Hepatic stellate cell (primary cell): ENCODE results near the gene NF1.
A peak's percentile ranks its signal among the peaks of the same experiment; 100 is the strongest.
"Not testable (repeated sequence)": the region's sequence is repeated elsewhere in the genome, so short reads cannot be mapped to it uniquely, and the experiment has no call there.

Experiments used
- DNase-seq: peaks from one replicate; pipeline ENCODE4 v3.0.0; 2011; ENCODE audit warnings: low spot score

Gene NF1

DNA sequence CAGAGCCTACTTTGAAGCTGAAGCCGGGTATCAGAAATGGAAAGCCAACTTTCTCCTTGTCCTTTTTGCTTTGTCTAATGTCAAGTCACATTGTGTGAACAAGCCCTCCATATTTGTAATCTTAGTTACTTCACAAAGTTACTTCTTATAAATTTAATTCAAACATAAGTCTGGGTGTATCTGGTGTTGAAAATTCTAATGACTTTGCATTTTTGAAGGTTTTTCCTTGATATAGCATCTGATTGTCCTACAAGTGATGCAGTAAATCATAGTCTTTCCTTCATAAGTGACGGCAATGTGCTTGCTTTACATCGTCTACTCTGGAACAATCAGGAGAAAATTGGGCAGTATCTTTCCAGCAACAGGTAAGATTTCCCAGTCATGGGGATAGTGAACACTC is 165.4 kb downstream of the NF1 start:
- DNase-seq = no peak

DNA sequence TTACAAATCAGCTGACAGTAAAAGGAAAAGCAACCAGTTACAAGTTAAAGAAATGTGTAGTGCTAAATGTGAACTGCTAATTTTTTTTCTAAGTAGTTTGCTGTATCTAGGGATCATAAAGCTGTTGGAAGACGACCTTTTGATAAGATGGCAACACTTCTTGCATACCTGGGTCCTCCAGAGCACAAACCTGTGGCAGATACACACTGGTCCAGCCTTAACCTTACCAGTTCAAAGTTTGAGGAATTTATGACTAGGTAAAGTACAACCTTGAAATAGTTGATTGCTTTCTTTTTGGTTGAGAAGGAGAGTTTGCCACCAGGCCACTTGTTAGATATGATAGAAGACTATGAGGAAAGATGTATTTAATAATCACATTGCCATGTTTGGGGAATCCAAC is 166.8 kb downstream of the NF1 start:
- DNase-seq = no peak

DNA sequence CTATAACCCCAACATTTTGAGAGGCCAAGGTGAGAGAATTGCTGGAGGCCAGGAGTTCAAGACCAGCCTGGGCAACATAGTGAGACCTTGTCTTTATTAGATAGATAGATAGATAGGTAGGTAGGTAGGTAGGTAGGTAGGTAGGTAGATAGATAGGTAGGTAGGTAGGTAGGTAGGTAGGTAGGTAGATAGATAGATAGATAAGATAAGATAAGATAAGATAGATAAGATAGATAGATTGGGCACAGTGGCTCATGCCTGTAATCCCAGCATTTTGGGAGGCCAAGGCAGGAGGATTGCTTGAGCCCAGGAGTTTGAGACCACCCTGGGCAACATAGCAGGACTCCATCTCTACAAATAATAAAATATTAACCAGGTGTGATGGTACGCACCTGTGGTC is 168.1 kb downstream of the NF1 start:
- not testable (repeated sequence) for DNase-seq

DNA sequence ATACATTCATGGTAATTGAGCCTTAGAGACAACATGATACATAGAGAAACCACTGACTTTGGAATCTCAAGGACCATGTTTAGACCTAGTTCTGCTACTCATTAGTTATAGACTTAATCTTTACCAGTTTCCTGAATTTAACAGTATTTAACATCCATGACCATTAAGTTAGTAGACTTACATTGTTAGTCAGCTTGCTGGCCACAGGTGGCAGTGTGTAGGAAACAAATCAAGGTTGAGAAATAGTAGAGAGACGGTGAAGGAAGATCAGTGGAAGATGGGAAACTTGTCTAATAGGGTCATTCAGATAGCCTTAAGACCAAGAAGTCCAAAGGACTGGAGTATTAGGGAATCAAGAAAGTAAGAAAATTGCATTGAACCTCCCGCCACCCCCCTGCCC is 171.3 kb downstream of the NF1 start:
- DNase-seq = no peak

DNA sequence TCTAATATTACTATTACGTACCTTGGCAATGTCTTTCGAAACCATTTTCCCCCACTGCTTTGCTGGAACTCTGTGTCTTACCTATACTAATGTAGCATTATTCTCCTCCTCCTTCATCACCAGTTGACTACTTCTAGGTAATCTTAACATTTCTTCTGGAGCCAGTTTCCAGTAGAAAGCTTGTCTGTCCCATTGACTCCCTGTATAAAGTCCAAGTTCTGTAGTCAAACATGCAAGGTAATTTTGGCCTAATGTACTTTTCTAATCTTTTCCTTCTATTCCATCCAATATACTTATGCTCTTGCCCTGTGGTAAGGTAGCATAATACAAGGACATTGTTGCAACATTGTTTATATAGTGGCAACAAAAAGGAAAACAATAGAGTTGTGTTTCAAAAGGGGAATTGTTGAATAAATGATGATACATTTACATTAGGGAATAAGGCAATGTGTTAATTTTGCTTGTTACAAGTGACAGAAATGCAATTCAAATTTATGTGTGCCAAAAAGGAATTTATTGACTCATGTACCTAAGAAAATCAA is 174.3 kb downstream of the NF1 start:
- DNase-seq = no peak

DNA sequence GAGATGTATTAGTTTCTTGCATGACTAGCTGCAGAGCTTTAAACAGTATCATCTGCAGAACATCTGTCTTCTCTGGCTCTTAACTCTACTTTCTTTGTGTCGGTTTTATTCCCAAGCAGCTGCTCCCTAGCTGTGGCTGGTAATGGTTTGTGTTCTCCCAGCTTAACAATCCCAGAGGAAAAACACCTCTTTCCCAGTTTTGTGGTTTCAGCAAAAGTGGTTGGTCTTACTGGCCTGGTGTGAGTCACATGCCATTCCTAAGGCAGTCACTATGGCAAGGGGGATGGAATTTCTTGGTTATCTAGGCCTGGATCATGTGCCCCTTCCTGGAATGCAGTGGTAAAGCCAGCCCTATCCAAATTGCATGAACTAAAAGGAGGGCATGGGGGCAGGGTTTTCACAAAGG is 174.8 kb downstream of the NF1 start:
- DNase-seq = peak; percentile 80

DNA sequence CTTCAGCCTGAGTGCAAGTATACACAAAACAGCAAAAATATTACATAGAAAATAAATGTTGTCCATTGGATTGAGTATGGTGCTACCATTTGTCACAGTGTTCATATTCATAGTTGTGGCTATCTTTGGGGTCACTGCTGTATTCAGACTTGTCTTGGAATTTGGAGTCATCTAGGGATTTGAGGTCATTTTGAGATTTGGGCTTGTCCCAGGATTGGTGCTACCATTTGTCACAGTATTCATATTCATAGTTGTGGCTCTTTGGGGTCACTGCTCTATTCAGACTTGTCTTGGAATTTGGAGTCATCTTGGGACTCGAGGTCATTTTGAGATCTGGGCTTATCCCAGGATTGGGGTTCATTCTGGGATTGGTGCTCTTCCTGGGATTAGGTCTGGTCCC is 177.5 kb downstream of the NF1 start:
- no peak for DNase-seq

DNA sequence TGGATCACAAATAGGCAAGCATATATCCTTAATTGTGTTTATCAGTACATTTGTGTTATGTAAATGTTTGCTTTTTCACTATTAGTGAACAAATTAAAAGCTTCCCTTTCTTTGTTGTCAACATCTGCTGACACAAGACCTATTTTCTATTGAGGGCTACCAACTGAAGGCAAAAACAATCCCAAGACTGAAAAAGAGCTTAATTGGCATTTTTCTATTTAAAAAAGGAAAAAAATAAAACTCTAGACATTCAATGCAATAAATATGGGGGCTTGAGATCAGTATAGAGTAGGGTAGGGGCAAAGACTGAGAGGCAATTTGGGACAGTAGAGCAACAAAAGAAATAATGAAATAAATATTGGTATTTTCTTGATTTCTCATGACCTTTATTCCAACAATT is 178.0 kb downstream of the NF1 start:
- DNase-seq = no peak

DNA sequence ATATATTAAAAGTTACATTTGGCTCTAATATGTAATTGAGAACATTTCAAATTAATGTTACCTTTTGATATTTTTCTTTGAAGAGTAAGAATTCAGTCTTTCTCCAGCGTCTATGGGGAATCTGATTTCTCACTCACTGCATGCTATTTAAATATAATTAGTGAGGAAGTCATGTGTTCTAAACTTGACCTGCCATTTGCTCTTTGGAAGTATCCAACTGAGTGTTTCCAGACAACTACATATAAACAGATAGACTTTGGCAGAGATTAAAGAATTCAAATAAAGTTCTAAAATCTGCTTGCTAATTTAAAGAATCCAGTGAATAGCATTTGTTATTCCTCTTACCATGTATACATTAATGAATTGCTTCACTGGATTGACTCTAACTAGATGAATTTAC is 178.7 kb downstream of the NF1 start:
- DNase-seq = no peak

DNA sequence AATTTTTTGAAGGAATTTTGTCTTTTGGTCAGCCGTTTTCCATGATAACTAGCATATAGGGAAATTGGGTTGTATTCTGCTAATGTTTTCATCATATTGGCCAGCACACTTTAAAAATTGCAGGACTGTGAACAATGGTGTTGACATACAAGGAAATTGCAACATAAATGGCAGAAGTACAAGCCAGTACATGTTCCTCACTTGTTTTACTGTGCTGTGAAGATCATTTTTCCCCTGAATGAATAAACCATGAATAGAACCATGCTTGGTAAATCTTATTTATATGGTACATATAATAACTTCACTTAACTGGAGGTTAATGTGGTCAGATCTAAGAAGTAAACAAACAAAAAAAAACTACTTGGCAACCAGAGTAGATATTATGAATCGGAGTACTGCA is 179.5 kb downstream of the NF1 start:
- no peak for DNase-seq

DNA sequence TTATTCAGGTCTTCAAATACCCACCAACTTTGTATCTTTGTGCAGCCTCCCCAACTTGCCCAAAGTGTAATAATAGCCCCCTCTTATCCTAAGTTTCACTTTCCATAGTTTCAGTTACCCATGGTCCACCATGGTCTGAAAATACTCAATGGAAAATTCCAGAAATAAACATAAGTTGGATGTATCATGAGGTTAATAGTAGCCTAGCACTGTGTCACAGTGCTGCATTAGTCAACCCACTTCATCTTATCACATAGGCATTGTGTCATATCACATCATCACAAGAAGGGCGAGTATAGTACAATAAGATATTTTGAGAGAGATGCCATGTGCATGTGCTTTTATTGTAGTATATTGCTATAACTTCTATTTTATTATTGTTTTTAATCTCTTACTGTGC is 180.3 kb downstream of the NF1 start:
- DNase-seq = no peak

DNA sequence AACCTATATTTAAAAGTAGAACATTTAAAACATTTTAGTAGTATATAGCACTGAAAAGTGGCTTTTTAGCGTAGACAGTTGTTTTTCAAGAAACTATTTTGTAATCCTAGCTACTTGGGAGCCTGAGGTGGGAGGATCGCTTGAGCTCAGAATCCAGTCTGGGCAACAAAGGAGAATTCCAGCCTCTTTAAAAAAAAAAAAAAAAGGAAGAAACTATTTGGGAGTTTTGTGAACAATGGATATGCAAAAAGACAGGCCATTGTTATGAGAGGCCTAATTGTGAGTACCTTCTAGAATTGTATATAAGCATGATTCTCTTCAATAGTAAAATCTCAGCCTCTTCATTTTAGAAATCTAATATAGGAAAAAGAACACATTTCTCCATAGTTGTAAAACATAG is 184.6 kb downstream of the NF1 start:
- DNase-seq = no peak

DNA sequence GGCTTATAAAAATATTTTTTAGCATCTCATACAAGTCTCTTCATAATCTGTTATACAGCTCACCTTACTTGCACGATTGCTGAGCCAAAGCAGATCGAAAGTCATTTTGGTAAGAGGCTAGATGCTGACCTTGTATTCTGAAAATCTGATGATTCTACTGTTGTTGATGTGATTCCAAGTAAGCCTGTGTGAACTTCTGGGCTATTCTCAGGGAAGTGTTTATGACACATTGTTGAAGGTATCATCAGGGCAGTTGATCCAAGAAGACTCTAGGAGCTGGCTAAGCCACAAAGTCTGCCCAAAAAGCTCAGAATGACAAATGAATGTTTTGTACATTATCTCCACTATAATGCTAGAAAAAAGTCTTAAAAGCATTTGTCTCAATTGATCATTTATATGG is 186.3 kb downstream of the NF1 start:
- DNase-seq = no peak

DNA sequence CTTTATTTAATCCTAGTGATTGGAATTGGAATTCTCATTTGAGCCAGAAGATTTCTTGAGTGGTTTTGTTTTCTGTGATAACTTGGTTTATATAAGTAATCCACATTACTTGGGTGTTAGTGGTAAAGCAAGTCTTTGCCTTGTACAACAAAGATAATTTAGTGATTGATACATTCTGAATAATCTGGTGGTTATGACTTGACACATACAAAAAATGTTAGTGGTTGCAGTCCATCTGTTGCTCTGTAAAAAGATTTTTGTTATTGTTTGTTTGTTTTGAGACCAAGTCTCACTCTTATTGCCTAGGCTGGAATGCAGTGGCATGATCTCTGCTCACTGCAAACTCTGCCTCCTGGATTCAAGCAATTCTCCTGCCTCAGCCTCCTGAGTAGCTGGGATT is 189.1 kb downstream of the NF1 start:
- DNase-seq = no peak

DNA sequence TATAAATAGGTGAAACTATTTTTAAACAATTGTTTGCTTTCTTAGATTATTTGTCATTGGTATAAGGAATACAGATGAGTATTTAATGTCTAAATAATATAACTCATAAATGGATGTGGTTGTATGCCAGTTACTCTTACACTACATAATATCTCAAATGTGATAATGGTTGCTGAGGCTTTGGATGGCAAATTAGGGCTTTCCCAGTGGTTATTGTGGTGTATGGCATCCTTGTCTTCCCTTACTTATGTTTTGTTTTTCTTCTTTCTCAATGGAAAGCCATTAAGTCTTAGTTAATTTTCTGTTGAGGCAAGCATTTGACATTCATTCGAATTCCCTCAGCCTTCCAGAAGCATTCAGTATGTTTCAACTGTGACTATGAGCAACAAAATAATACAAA is 191.8 kb downstream of the NF1 start:
- no peak for DNase-seq

DNA sequence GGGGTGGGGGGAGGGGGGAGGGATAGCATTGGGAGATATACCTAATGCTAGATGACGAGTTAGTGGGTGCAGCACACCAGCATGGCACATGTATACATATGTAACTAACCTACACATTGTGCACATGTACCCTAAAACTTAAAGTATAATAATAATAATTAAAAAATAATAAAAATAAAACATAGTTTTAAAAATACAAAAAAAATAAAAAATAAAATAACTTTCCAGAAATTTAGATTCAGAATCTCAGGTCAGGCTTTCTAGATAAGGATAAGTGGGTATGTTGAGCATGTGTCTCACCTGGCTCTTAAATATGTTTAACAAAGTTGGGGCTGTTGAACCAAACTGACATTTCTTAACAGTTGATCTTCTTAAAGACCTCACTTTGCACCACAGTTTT is 193.2 kb downstream of the NF1 start:
- not testable (repeated sequence) for DNase-seq

DNA sequence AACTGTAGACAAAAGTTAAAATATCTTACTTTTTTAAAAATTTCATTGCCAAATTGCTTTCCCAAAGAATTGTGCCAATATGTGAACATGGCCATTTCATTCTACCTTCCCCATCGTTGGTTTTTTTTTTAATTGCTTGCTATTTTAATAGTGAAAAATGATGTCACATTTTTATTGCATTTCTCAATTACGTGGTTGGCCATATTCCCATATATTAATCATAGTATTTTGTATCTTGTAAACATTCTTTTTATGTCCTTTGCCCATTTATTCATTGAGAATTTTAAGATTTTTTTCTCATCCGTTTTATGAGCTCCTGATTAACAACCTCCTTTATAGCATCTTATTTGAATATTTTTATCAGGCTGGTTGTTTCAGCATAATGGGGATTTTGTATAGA is 195.0 kb downstream of the NF1 start:
- no peak for DNase-seq

DNA sequence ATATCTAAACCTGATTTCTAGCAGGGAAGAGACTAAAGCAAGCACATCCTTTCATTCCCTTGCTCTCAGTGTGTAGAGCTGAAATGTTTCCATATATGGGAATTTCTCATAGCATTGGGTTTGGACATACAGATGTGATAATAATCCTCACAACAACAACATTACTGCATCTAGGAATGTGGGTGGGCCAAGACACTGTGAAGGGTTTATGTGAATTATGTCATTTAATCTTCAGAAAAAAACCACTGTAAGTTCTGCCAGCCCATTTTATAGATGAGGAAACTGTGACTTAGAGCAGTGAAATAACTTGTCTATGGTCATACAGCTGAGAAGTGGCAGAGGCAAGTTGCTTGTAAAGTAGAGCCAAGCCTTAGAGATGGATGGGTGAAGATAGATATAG is 197.0 kb downstream of the NF1 start:
- DNase-seq = no peak

DNA sequence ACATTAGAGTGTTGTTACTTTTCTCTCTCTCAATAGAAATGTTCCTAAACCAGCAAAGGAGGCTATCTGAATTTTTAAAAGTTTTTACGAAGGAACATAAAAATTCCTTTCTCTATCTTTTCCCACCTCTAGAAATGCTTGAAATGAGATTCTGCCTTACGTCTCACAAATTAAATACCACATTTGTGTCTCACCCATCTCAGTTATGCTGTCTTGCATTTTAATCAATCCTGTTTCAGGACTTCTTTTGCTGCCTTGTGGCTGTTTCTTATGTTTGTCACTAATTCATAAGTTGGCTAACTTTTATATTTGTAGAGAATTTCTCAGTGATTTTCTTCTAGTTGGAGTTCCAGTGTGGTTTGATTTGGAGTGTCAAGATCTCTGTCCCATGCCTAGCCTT is 198.8 kb downstream of the NF1 start:
- no peak for DNase-seq

DNA sequence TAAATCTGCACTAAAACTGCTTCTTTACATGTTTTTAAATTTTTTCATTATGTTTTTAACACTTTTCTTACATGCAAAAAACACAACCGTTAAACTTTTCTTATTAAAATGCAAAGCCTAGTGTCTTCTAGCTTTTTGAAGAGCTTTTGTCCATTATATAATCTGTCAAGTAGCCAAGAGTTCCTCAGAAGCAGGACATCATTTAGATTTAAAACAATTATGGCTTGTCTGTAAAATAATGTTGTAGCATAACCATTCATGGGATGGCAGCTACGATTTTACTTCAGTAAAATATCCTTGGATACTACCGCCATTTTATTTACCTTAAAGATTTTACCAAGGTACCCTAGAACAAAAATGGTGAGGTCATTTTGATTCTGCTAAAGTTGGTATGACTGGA is 199.5 kb downstream of the NF1 start:
- DNase-seq = no peak

DNA sequence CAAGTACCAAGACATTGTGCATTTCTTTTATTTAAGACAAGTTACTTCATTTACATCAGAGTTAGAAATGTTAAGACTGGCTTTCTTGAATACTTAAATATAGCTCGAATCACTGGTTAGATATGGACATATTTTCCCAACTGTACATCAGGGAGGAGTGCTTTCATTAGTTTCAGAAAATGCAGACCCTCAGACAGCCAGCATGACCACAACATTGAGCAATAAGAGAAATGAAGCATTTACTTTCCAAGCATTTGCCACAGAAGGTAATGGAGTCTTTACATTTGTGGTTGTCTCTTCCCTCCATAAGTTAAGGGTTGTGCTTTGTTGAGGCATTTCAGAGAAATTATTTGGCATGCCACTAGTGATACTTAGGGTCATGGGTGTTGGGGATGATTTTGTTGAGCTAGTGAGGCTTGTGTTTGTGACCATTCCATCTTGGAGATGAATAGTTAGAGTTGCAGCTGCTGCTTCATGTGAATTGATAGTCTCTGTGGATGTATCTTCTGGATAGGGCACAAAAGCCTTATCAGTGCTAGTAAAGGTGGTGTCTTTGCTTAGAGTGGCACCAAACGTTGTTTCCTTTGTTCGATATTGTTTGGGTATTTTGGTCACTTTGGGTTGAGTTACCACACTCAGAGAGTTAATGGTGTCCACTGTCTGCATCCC is 200.2 kb downstream of the NF1 start:
- no peak for DNase-seq

DNA sequence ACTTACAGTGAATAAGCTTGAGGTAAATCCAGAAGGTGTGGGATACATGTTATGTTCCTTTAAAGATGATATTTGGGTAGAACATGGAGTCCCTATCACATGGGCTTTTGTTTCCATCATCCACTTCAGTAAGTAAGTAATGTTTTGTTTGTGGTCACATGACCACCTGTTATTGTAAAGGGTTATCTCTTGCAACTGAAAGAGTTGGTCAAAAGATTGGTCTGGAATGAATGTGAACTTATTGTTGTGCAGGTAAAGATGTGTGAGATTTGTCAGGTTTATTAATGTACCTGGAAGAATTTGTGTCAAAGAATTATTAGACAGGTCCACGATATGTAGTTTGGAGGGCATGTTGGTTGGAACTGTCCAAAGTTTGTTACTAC is 200.7 kb downstream of the NF1 start:
- DNase-seq = no peak

DNA sequence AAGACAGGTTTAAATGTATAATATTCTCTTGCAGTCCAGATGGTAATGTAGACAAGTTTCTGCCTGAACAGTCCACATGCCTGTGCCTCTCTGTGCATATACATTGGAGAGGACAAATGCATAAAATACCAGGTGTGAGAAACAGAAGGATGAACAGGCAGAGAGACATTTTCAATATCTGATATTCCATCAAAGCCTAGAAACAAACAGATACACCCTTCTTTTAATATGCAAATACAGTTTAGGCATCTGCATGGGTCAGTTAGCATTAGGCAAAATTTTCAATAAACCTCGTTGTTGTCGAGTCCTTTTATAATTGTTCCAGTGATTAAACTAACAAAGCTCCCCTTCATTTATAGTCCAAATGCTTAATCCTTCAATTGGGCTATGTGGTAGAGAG is 201.4 kb downstream of the NF1 start:
- no peak for DNase-seq

DNA sequence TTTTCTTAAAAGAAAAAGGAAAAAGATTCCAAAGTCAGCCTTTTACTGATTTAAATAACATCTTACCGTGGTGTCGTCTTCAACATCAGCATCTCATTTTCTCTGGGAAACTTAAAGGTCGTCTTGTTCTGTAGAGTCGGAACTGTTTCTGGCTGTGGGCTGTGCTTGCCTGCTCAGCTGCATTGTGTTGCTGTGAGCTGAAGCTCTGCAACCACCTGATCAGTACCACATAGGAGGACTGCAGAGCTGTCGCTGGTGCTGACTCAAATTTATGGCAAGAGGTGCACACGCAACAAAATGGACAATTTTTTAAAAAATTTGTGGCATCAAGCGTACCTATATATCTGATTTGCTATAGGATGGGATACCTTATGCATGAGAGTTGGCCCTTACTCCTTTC is 202.3 kb downstream of the NF1 start, which contains the start of gene OMG:
Gene OMG (minus strand): TSS at position 150 of the 400 bp plus-strand sequence. CDS start 908 bp downstream, outside the sequence.
- no peak for DNase-seq

DNA sequence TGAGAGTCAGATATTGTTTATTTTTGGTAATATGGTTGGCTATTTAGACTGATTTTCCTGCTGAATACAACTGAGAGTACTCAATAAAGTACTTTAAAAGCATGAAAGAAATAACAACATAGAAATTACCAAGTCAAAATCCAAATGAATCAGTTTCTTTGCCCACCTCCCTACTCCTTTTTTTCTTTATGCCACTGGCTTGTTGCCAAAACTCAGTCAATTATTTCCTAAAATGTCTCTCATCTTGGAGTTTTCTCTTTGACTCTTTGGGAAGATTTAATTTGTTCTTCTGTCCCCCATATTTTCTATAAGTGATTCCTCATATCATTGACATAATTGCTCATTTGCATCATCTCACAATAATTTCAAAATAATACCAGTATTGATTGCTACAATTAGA is 204.8 kb downstream of the NF1 start:
- DNase-seq = no peak
